ENCODE measurements around the gene DPP4.

DNA sequence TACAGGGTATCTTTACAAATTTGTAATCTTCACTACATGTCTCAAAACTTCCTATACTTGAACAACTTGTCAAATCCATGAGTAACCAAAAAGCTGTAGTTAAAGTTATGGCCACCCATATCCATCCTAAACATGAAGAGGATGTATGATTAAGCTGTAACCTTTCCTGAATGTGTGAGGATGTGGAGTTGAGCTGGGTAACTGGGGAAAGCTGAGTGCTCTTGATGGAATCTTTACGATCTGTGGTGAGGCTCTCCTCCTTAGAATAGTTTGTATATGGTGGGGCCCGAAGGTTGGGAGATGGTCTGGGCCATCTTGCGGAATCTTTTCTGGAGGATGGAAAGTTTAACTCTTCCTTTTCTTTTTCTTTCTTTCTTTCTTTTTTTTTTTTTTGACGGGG is 29.4 kb downstream of the DPP4 start:
- TF ChIP-seq POLR2AphosphoS5 (IDR thresholded peaks at IDR 0.05; ENCODE audit: borderline replicate concordance, low read depth, low read length) (no peak), EZH2 (IDR thresholded peaks at IDR 0.05) (no peak)

Data from SK-N-MC (cell line).